Measurements from ENCODE around the gene SIRT2. TPM values are rescaled to one million over a fixed set of nuclear protein-coding genes. Genes with fewer than 3 reads are reported as not detected.

Gene SIRT2
- polyA plus RNA-seq, 3 donors from 2014 or later = 96.8 to 114 (median 112) TPM

GRCh38 chr19:38849147-38849859 is 50.1 kb downstream of the SIRT2 start:
- Mint-ChIP-seq H3K27ac (peak overlapping the region; percentile 98 to 100 (median 100)), H3K36me3 (peaks cover 17 to 38% (median 21%) of the 10 kb centered on the region in 3 donors), H3K27me3 (ENCODE audit: low read depth in 3 of 3) (peaks cover 37 to 52% (median 50%) of the 10 kb centered on the region in 3 donors), H3K4me3 (peak overlapping the region; percentile 88 to 98 (median 94)), H3K9me3 (peaks cover 0 to 2% (median 0%) of the 10 kb centered on the region in 6 donors), H3K4me1 (peaks cover 61 to 67% of the 10 kb centered on the region in 2 donors)
- peak; percentile 93 to 97 (median 97) for DNase-seq

GRCh38 chr19:38848299-38849146 is 50.9 kb downstream of the SIRT2 start:
- Mint-ChIP-seq H3K36me3 (peaks cover 24 to 46% (median 27%) of the 10 kb centered on the region in 3 donors), H3K27me3 (ENCODE audit: low read depth in 3 of 3) (peaks cover 41 to 50% (median 50%) of the 10 kb centered on the region in 3 donors), H3K4me1 (peaks cover 67 to 75% of the 10 kb centered on the region in 2 donors), H3K9me3 (peaks cover 0 to 2% (median 0%) of the 10 kb centered on the region in 6 donors), H3K27ac (peak overlapping the region; percentile 90 to 100 (median 98)), H3K4me3 (peak overlapping the region; percentile 88 to 98 (median 94))
- DNase-seq = no peak

GRCh38 chr19:38846097-38846496 is 53.3 kb downstream of the SIRT2 start:
- no peak for DNase-seq
- peak overlapping the region in 5 of 6 donors; percentile 32 to 85 (median 60) for H3K27ac Mint-ChIP-seq
- peak overlapping the region in 1 of 5 donors; percentile 18 for H3K4me3 Mint-ChIP-seq

GRCh38 chr19:38845374-38846024 is 53.9 kb downstream of the SIRT2 start:
- H3K9me3 Mint-ChIP-seq = no peaks in the 10 kb centered on the region
- peaks cover 33 to 51% (median 48%) of the 10 kb centered on the region in 3 donors for H3K27me3 Mint-ChIP-seq (ENCODE audit: low read depth in 3 of 3)
- H3K4me1 Mint-ChIP-seq = peaks cover 71 to 82% of the 10 kb centered on the region in 2 donors
- H3K4me3 Mint-ChIP-seq = peak overlapping the region in 2 of 5 donors; percentile 1 to 10
- DNase-seq = no peak
- peaks cover 35 to 76% (median 49%) of the 10 kb centered on the region in 3 donors for H3K36me3 Mint-ChIP-seq
- peak overlapping the region in 5 of 6 donors; percentile 32 to 85 (median 78) for H3K27ac Mint-ChIP-seq

More at GRCh38 chr19:38846097-38846496, 53.3 kb downstream of the SIRT2 start:
- Mint-ChIP-seq H3K9me3 (no peaks in the 10 kb centered on the region), H3K27me3 (ENCODE audit: low read depth in 3 of 3) (peaks cover 38 to 54% (median 50%) of the 10 kb centered on the region in 3 donors), H3K4me1 (peaks cover 72 to 83% of the 10 kb centered on the region in 2 donors), H3K36me3 (peaks cover 35 to 70% (median 43%) of the 10 kb centered on the region in 3 donors)

- Mint-ChIP-seq H3K9me3 (no peaks in the 10 kb centered on the region), H3K4me1 (peaks cover 71 to 82% of the 10 kb centered on the region in 2 donors), H3K27ac (peak overlapping the region; percentile 84 to 93 (median 88)), H3K36me3 (peaks cover 39 to 84% (median 53%) of the 10 kb centered on the region in 3 donors), H3K4me3 (peak overlapping the region; percentile 21 to 65 (median 36)), H3K27me3 (ENCODE audit: low read depth in 3 of 3) (peaks cover 21 to 41% (median 35%) of the 10 kb centered on the region in 3 donors)
- DNase-seq = no peak
Observed at GRCh38 chr19:38844093-38844686, 55.2 kb downstream of the SIRT2 start.

GRCh38 chr19:38843175-38843758 is 56.2 kb downstream of the SIRT2 start:
- peaks cover 18 to 39% (median 33%) of the 10 kb centered on the region in 3 donors for H3K27me3 Mint-ChIP-seq (ENCODE audit: low read depth in 3 of 3)
- H3K27ac Mint-ChIP-seq = peak overlapping the region; percentile 84 to 93 (median 88)
- H3K4me1 Mint-ChIP-seq = peaks cover 63 to 73% of the 10 kb centered on the region in 2 donors
- DNase-seq = no peak
- peaks cover 42 to 90% (median 53%) of the 10 kb centered on the region in 3 donors for H3K36me3 Mint-ChIP-seq
- H3K4me3 Mint-ChIP-seq = peak overlapping the region; percentile 7 to 80 (median 44)
- no peaks in the 10 kb centered on the region for H3K9me3 Mint-ChIP-seq

- H3K27ac Mint-ChIP-seq = peak overlapping the region; percentile 84 to 93 (median 88)
- peaks cover 18 to 33% (median 27%) of the 10 kb centered on the region in 3 donors for H3K27me3 Mint-ChIP-seq (ENCODE audit: low read depth in 3 of 3)
- peak overlapping the region; percentile 64 to 82 (median 78) for H3K4me3 Mint-ChIP-seq
- DNase-seq = peak; percentile 56 to 76 (median 76)
- peaks cover 42 to 87% (median 53%) of the 10 kb centered on the region in 3 donors for H3K36me3 Mint-ChIP-seq
- no peaks in the 10 kb centered on the region for H3K9me3 Mint-ChIP-seq
- peaks cover 56 to 67% of the 10 kb centered on the region in 2 donors for H3K4me1 Mint-ChIP-seq
Observed at GRCh38 chr19:38842439-38843174, 56.8 kb downstream of the SIRT2 start.

- H3K27ac Mint-ChIP-seq = peak overlapping the region; percentile 84 to 93 (median 88)
- peaks cover 41 to 88% (median 55%) of the 10 kb centered on the region in 3 donors for H3K36me3 Mint-ChIP-seq
- peak overlapping the region; percentile 64 to 82 (median 78) for H3K4me3 Mint-ChIP-seq
- DNase-seq = peak in 1 of 3 donors; percentile 42
- peaks cover 49 to 60% of the 10 kb centered on the region in 2 donors for H3K4me1 Mint-ChIP-seq
- no peaks in the 10 kb centered on the region for H3K9me3 Mint-ChIP-seq
- peaks cover 21 to 31% (median 26%) of the 10 kb centered on the region in 3 donors for H3K27me3 Mint-ChIP-seq (ENCODE audit: low read depth in 3 of 3)
Observed at GRCh38 chr19:38841787-38842438, 57.5 kb downstream of the SIRT2 start.

GRCh38 chr19:38841180-38841766 is 58.1 kb downstream of the SIRT2 start:
- peaks cover 21 to 30% (median 25%) of the 10 kb centered on the region in 3 donors for H3K27me3 Mint-ChIP-seq (ENCODE audit: low read depth in 3 of 3)

GRCh38 chr19:38840583-38840968 is 58.8 kb downstream of the SIRT2 start:
- Mint-ChIP-seq H3K9me3 (no peaks in the 10 kb centered on the region), H3K4me1 (peaks cover 41 to 49% of the 10 kb centered on the region in 2 donors), H3K4me3 (peak overlapping the region in 1 of 5 donors; percentile 28), H3K36me3 (peaks cover 36 to 87% (median 58%) of the 10 kb centered on the region in 3 donors), H3K27me3 (ENCODE audit: low read depth in 3 of 3) (peaks cover 21 to 30% (median 25%) of the 10 kb centered on the region in 3 donors), H3K27ac (peak overlapping the region in 5 of 6 donors; percentile 75 to 90 (median 84))
- DNase-seq = no peak

More at GRCh38 chr19:38841180-38841766, 58.1 kb downstream of the SIRT2 start:
- Mint-ChIP-seq H3K4me1 (peaks cover 48 to 56% of the 10 kb centered on the region in 2 donors), H3K4me3 (peak overlapping the region in 4 of 5 donors; percentile 15 to 78 (median 62)), H3K36me3 (peaks cover 43 to 90% (median 61%) of the 10 kb centered on the region in 3 donors), H3K9me3 (no peaks in the 10 kb centered on the region), H3K27ac (peak overlapping the region; percentile 81 to 91 (median 88))
- DNase-seq = no peak

Data from immature natural killer cell (primary cell).